ENCODE data around the gene ZBTB38. TPM values are rescaled to one million over a fixed set of nuclear protein-coding genes. Genes with fewer than 3 reads are reported as not detected.

Gene ZBTB38
- total RNA-seq, 1 donor from 2014 or later = 14.5 TPM

DNA sequence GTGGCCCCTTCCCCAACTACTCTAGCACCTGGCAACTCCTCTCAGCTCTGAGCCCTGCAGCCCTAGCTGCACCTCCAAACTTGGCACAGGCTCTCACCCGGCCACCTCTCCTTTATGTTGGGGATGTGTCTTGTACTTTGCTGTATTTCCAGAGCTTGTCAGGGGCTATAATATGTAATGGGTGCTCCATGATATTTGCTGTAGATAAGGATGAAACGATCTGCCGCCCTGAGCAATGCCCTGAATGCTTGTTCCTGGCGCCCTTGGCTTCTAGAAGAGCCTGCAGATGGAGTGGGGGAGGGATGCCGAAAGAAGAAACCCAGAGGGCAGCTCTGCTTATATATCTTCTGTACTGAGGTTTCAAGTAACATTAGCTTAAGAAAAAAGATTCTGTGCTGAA is 35.9 kb upstream of the ZBTB38 start:
- Mint-ChIP-seq H3K27me3 (no peaks in the 10 kb centered on the region), H3K27ac (no peak overlapping the region), H3K9me3 (no peaks in the 10 kb centered on the region), H3K4me1 (peaks cover 13% of the 10 kb centered on the region), H3K4me3 (no peak overlapping the region), H3K36me3 (ENCODE audit: low read depth) (no peaks in the 10 kb centered on the region)
- intact Hi-C loops (cut with micrococcal nuclease) = no loop called here
- DNase-seq = no peak

- DNase-seq = no peak
- H3K9me3 Mint-ChIP-seq = peaks cover 5% of the 10 kb centered on the region
- intact Hi-C loops (cut with micrococcal nuclease) = no loop called here
- H3K4me3 Mint-ChIP-seq = no peak overlapping the region
- H3K27ac Mint-ChIP-seq = no peak overlapping the region
- peaks cover 2% of the 10 kb centered on the region for H3K27me3 Mint-ChIP-seq
- no peaks in the 10 kb centered on the region for H3K36me3 Mint-ChIP-seq (ENCODE audit: low read depth)
- H3K4me1 Mint-ChIP-seq = peaks cover 4% of the 10 kb centered on the region
These were observed 34.3 kb upstream of the ZBTB38 start for GRCh38 chr3:141333836-141334626.

- intact Hi-C loops (cut with micrococcal nuclease) = no loop called here
- peaks cover 5% of the 10 kb centered on the region for H3K27me3 Mint-ChIP-seq
- no peaks in the 10 kb centered on the region for H3K36me3 Mint-ChIP-seq (ENCODE audit: low read depth)
- peaks cover 4% of the 10 kb centered on the region for H3K4me1 Mint-ChIP-seq
- H3K27ac Mint-ChIP-seq = no peak overlapping the region
- H3K4me3 Mint-ChIP-seq = no peak overlapping the region
- H3K9me3 Mint-ChIP-seq = peaks cover 5% of the 10 kb centered on the region
- DNase-seq = no peak
These were observed 33.6 kb upstream of the ZBTB38 start for GRCh38 chr3:141334627-141335250.

DNA sequence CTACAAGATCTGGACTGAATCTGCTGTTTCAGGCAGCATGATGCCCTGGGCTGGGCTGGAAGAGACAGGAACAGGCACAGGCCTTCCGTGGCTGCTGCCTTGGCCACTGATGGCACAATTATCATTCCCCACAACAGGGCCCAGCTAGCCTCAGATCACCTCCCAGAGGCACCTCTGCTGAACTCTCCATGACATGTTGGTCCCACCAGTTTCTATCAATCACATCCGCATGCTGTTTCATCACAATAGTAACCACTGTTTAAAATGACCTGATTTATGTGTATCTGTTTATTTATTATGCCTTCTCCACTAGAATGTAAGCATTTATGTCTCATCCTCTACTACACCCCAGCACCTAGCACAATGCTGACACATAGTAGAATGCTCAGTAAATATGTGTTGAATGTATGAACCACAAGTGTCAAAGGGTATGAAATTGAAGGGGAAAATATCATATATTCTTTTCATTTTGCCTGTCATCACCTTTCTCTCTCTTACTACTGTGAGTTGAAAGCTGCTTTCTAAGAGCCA is 32.7 kb upstream of the ZBTB38 start:
- Mint-ChIP-seq H3K36me3 (ENCODE audit: low read depth) (no peaks in the 10 kb centered on the region), H3K4me3 (no peak overlapping the region), H3K27me3 (peaks cover 6% of the 10 kb centered on the region), H3K27ac (no peak overlapping the region), H3K4me1 (peaks cover 4% of the 10 kb centered on the region), H3K9me3 (peaks cover 5% of the 10 kb centered on the region)
- intact Hi-C loops (cut with micrococcal nuclease) = no loop called here
- no peak for DNase-seq

- Mint-ChIP-seq H3K4me3 (no peak overlapping the region), H3K36me3 (ENCODE audit: low read depth) (no peaks in the 10 kb centered on the region), H3K4me1 (peaks cover 2% of the 10 kb centered on the region), H3K9me3 (peaks cover 8% of the 10 kb centered on the region), H3K27ac (no peak overlapping the region), H3K27me3 (peaks cover 11% of the 10 kb centered on the region)
- intact Hi-C loops (cut with micrococcal nuclease) = no loop called here
- no peak for DNase-seq
These were observed 31.4 kb upstream of the ZBTB38 start for GRCh38 chr3:141336672-141337522.

DNA sequence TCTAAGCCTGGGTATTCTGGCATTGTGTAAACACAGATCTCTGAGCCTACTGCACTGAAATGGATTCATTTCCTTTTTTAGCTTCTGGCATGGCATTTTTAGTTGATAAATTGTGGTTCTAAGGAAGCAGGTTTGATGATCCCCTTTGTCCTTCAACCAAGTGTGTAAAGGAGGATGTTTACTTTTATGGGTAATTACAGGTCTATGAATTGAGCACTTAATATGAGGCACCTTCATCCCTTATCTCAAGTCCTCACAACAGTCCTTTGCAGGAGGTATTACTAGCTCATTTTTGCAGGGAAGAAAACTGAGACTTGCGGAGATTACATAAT is 30.8 kb upstream of the ZBTB38 start:
- intact Hi-C loops (cut with micrococcal nuclease) = no loop called here
- Mint-ChIP-seq H3K27ac (no peak overlapping the region), H3K36me3 (ENCODE audit: low read depth) (no peaks in the 10 kb centered on the region)

GRCh38 chr3:141337991-141338390 is 30.3 kb upstream of the ZBTB38 start:
- Mint-ChIP-seq H3K9me3 (peaks cover 8% of the 10 kb centered on the region), H3K4me1 (no peaks in the 10 kb centered on the region), H3K4me3 (no peak overlapping the region), H3K36me3 (ENCODE audit: low read depth) (no peaks in the 10 kb centered on the region), H3K27me3 (peaks cover 12% of the 10 kb centered on the region), H3K27ac (no peak overlapping the region)
- DNase-seq = no peak
- intact Hi-C loops (cut with micrococcal nuclease) = no loop called here

More for the DNA sequence above, 30.8 kb upstream of the ZBTB38 start:
- DNase-seq = no peak
- Mint-ChIP-seq H3K4me3 (no peak overlapping the region), H3K4me1 (no peaks in the 10 kb centered on the region), H3K9me3 (peaks cover 8% of the 10 kb centered on the region), H3K27me3 (peaks cover 11% of the 10 kb centered on the region)

- Mint-ChIP-seq H3K9me3 (peaks cover 8% of the 10 kb centered on the region), H3K27me3 (peaks cover 12% of the 10 kb centered on the region), H3K4me3 (no peak overlapping the region), H3K36me3 (ENCODE audit: low read depth) (no peaks in the 10 kb centered on the region), H3K4me1 (no peaks in the 10 kb centered on the region), H3K27ac (no peak overlapping the region)
- intact Hi-C loops (cut with micrococcal nuclease) = no loop called here
- DNase-seq = no peak
These were observed 29.4 kb upstream of the ZBTB38 start for GRCh38 chr3:141338881-141339280.

DNA sequence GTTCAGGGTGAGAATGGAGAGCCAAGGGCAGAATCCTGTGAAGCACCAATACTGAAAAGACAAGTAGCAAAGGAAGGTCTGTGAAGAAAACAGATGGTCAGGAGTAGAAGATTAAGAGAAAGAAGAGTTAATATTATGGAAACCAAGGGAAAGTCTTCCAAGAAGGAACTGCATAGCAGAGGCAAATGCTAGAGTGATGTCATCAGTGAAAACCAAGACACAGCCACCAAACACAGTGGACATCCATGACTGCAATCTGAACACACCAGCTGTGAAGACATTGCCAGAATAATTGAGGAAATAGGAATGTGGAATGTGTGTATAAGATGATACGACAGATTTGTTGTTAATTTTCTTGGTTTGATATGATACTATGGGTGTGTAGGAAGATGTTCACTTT is 26.8 kb upstream of the ZBTB38 start:
- no peaks in the 10 kb centered on the region for H3K4me1 Mint-ChIP-seq
- H3K36me3 Mint-ChIP-seq (ENCODE audit: low read depth) = no peaks in the 10 kb centered on the region
- no peak for DNase-seq
- intact Hi-C loops (cut with micrococcal nuclease) = no loop called here
- no peak overlapping the region for H3K27ac Mint-ChIP-seq
- peaks cover 12% of the 10 kb centered on the region for H3K27me3 Mint-ChIP-seq
- H3K4me3 Mint-ChIP-seq = no peak overlapping the region
- peaks cover 8% of the 10 kb centered on the region for H3K9me3 Mint-ChIP-seq

DNA sequence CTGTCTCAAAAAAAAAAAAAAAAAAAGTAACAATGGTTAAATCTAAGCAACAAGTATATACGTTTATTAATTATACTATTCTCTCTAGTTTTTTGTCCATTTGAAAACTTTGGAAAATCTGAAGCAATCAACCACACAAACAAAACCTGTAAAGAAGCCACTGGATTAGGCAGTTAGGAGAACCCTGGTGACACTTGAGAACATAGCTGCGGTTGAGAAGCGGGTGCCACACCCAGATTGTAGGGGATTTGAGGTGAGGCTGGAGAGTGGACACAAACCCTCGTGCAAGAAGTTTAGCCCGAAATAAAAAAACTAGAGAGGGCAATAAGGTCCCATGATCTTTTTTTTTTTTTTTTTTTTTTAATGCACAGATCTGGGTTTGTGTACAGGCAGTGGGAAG is 25.9 kb upstream of the ZBTB38 start:
- Mint-ChIP-seq H3K36me3 (ENCODE audit: low read depth) (no peaks in the 10 kb centered on the region), H3K27me3 (peaks cover 12% of the 10 kb centered on the region), H3K4me1 (no peaks in the 10 kb centered on the region), H3K4me3 (no peak overlapping the region), H3K27ac (no peak overlapping the region), H3K9me3 (peaks cover 8% of the 10 kb centered on the region)
- intact Hi-C loops (cut with micrococcal nuclease) = no loop called here
- no peak for DNase-seq

DNA sequence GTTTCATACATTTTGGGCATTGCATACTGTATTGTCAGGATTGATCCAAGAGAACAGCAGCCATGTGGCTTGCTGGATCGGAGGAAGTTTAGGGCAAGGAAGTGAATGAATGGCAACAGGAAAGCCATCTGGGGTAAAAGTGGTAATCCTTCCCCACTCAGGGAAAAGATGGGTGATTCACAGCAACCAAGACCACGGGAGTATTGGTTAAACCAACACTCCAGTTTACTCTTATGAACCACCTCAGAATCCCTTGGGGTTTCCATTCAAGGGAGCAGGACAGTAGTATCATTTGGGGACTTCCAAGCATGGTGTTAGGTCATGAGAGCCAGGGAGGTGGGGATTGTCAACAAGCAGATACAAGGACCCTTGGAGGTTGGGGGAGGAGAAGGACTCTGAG is 25.2 kb upstream of the ZBTB38 start:
- Mint-ChIP-seq H3K36me3 (ENCODE audit: low read depth) (no peaks in the 10 kb centered on the region), H3K27me3 (peaks cover 12% of the 10 kb centered on the region), H3K27ac (no peak overlapping the region), H3K9me3 (peaks cover 8% of the 10 kb centered on the region), H3K4me1 (no peaks in the 10 kb centered on the region), H3K4me3 (no peak overlapping the region)
- intact Hi-C loops (cut with micrococcal nuclease) = no loop called here
- DNase-seq = no peak

DNA sequence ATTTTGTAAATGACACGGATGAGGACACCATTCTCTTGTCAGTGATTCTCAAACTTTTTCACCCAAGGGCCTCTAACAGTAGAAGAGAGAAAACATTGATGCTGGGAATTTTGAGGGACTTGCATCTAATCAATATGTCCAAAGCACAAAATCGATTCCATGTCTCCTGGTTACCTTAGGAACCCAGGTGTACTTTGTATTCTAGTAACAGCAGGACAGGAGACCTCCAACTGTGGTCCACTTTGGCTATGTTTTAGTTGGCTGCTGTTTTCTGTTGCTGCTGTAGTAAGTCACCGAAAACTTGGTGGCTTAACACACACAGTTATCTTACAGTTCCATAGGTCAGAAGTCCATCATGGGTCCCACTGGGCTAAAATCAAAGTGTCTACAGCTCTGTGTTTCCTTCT is 24.4 kb upstream of the ZBTB38 start:
- Mint-ChIP-seq H3K4me3 (no peak overlapping the region), H3K9me3 (peaks cover 3% of the 10 kb centered on the region), H3K27ac (no peak overlapping the region), H3K4me1 (no peaks in the 10 kb centered on the region), H3K36me3 (ENCODE audit: low read depth) (no peaks in the 10 kb centered on the region), H3K27me3 (peaks cover 10% of the 10 kb centered on the region)
- intact Hi-C loops (cut with micrococcal nuclease) = no loop called here
- DNase-seq = no peak

- Mint-ChIP-seq H3K27me3 (peaks cover 7% of the 10 kb centered on the region), H3K27ac (no peak overlapping the region), H3K4me3 (no peak overlapping the region), H3K36me3 (ENCODE audit: low read depth) (no peaks in the 10 kb centered on the region), H3K4me1 (no peaks in the 10 kb centered on the region), H3K9me3 (peaks cover 3% of the 10 kb centered on the region)
- intact Hi-C loops (cut with micrococcal nuclease) = no loop called here
- DNase-seq = no peak
These were observed 22.8 kb upstream of the ZBTB38 start for GRCh38 chr3:141345528-141345927.

- Mint-ChIP-seq H3K27me3 (peaks cover 7% of the 10 kb centered on the region), H3K4me3 (no peak overlapping the region)
These were observed 22.3 kb upstream of the ZBTB38 start for GRCh38 chr3:141346007-141346406.

More at GRCh38 chr3:141346007-141346406, 22.3 kb upstream of the ZBTB38 start:
- intact Hi-C loops (cut with micrococcal nuclease) = no loop called here
- Mint-ChIP-seq H3K4me1 (no peaks in the 10 kb centered on the region), H3K27ac (no peak overlapping the region), H3K36me3 (ENCODE audit: low read depth) (no peaks in the 10 kb centered on the region), H3K9me3 (peaks cover 3% of the 10 kb centered on the region)
- no peak for DNase-seq

Data from activated CD4-positive, alpha-beta T cell treated with anti-CD3 and anti-CD28 coated beads, Interleukin-2, amount 10 ng/mL, durations not matched to agents 24 days and 14 days (primary cell).